Stimulated activated CD8-positive, alpha-beta memory T cell treated with anti-CD3 and anti-CD28 coated beads, Interleukin-2, amount 100 ng/mL, for 48 hours (primary cell): ENCODE results near the gene NBAS.
"Not testable (repeated sequence)": the region's sequence is repeated elsewhere in the genome, so short reads cannot be mapped to it uniquely, and the experiment has no call there.

ENCODE experiments used
- DNase-seq, 2 donors: peaks; one replicate each; pipeline ENCODE4 v3.0.0-alpha.2; 2020; ENCODE audit warnings: low read depth in 2 of 2

NBAS gene

GRCh38 chr2:15363142-15363541 lies 198.0 kb downstream of the NBAS start:
- DNase-seq = no peak

GRCh38 chr2:15359716-15360531 lies 201.2 kb downstream of the NBAS start:
- DNase-seq = no peak

DNA sequence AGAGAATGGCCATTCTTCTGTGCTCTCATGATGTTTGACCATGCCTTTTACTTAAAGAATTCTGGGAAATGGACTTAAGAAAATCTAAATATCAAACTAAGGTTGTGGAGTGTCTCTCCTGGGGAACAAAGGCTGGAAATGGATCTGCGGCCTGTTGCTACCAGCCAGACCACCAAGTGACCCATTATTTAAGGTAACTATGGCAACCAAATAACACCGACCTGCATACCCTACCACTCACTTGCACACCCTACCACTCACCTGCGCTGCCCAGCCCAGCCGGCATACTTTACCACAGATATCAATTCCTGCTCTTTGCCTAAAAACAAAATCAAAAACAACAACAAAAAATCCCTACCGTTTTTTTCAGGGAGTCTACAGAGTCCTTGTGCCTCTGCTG lies 203.2 kb downstream of the NBAS start:
- no peak for DNase-seq

DNA sequence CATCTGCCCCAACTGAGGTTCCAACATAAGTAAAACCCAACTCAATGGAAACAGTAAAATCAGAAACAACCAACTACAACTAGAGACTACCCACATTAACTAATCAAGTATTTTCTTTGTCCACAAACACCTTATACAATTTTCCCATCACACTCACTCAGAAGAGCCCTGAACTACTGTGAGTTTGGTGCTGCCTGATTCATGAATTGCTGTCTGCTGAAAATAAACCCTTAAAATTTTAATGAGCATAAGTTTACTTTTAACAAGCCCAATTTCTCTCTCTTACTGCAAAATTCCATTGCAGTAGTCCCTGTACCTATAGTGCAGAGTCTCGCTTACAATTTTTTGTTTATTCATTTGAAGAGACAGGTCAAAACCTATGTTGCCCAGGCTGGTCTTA lies 203.9 kb downstream of the NBAS start:
- DNase-seq = no peak

- no peak for DNase-seq
Measured at GRCh38 chr2:15355386-15355785, 205.7 kb downstream of the NBAS start.

- DNase-seq = no peak
Measured at GRCh38 chr2:15354596-15355366, 206.4 kb downstream of the NBAS start.

GRCh38 chr2:15352363-15352762 lies 208.8 kb downstream of the NBAS start:
- DNase-seq = no peak

DNA sequence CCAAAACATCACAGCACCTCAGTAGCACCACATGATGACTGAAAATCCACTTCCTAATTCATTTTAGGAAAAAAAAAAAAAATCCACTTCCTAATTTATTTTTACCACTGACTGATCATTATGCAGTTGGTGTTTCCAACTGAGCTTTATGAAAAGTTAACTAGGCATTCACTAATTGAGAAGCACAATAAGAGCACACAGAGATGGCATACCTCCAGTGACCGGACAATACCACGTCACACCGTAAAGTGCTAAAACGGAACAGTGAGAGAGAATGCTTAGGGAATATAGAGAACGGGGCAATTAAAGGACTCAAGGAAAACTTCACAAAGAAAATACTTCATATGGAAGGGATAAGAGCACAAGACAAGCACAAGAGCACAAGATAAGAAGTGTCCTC lies 212.5 kb downstream of the NBAS start:
- no peak for DNase-seq

DNA sequence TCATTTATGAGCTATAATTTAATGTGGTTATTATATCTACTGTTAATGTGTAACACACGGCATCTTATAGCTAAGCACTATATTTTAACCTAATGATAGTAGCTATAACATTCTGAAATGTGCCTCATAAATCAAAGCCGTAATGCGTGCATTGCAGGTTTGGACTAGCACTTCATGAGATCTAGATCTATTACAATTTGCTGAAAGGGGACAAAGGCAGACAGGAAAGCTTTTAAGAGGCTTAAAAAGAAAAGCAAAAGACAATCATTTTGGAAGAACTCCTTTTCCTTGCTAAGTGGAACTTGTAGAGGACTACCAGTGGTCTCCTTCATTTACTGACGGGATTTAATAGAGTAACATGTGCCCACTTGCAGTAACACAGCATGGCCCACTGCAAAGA lies 213.1 kb downstream of the NBAS start:
- no peak for DNase-seq

DNA sequence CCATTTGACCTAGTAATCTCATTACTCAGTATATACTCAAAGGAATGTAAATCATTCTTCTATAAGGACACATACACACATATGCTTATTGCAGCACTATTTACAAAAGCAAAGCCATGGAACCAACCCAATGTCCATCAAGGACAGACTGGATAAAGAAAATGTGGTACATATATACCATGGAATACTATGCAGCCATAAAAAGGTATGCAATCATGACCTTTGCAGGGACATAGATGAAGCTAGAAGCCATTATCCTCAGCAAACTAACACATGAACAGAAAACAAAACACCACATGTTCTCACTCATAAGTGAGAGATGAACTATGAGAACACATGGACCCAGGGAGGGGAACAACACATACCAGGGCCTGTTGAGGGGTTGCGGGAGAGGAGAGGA lies 214.5 kb downstream of the NBAS start:
- no peak for DNase-seq

GRCh38 chr2:15337996-15338666 lies 223.0 kb downstream of the NBAS start:
- DNase-seq = no peak

DNA sequence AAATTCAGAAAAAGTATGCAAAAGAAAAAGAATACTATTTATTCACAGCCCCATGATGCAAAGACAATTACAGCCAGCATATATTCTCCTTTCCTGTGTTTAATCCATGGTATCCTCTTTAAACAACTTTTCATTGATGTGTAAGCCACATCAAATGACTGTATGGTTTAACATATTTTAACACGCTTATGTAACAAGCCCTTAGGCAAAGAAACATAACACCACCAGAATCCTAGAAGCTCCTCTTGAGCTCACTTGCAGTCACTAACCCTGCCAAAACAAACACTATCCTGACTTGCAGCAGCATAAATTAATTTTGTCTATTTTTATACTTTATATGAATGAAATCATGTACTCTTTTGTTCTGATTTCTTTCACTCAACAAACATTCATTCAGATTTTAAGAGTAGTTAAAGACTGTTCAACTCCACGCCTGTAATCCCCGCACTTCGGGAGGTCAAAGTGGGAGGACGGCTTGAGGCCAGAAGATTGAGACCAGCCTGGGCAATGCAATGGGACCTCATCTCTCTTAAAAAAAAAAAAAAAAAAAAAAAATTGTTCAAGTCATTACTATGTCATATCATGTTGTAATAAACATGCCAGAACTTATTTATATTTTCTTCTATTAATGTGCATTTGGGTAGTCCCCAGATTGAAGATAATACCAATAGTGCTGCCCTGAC lies 226.3 kb downstream of the NBAS start:
- no peak for DNase-seq

DNA sequence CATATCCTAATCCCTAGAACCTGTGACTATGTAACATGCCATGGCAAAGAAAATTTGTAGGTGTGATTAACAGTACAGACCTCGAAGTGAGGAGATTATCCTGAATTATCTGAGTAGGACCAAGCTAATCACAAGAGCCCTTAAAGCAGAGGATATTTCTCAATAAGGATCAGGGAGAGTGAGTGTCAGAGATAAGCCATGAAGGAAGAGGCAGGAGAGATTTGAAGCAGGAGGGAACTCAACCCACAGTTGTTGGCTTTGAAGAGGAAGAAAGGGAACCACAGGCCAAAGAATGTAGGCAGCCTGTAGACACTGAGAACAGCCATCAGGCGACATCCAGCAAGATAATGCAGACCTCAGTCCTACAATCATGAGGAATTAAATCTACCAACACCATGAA lies 229.3 kb downstream of the NBAS start:
- no peak for DNase-seq

DNA sequence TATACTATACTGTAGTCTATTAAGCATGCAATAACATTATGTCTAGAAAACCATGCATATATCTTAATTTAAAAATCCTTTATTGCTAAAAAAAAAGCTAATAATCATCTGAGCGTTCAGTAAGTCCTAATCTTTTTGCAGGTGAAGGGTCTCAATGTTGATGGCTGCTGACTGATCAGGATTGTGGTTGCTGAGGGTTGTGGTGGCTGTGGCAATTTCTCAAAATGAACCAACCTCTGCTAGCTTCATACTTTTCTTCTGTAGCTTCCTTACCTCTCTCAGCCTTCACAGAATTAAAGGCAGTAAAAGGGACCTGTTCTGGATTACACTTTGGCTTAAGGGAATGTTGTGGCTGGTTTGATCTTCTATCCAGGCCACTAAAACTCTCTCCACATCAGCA lies 235.8 kb downstream of the NBAS start:
- DNase-seq = no peak

DNA sequence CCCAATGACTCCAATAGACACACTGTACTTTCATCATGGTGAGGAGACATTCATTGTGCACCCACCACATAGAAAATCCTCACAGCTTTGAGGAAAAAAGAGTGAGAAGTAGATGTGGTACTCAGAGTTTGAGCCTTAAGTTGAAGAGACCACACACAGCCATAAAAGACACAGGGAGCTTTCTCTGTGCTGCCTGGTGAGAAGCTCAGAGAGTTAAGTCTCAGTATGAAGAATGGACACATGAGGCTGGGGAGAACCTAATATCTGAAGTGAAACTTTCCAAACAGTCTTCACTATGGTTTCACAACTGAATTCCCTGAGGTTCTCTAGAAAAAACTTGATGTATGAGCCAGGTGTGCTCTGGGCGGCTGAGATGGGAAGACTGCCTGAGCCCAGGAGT lies 237.9 kb downstream of the NBAS start:
- no peak for DNase-seq

DNA sequence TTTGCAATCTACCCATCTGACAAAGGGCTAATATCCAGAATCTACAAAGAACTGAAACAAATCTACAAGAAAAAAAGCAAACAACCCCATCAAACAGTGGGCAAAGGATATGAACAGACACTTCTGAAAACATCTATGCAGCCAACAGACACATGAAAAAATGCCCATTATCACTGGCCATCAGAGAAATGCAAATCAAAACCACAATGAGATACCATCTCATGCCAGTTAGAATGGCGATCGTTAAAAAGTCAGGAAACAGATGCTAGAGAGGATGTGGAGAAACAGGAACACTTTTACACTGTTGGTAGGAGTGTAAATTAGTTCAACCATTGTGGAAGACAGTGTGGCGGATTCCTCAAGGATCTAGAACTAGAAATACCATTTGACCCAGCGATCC lies 239.7 kb downstream of the NBAS start:
- DNase-seq = not testable (repeated sequence)

- peak in 1 of 2 donors; percentile 1 for DNase-seq
Measured at GRCh38 chr2:15316370-15316814, 244.7 kb downstream of the NBAS start.

GRCh38 chr2:15315411-15315810 lies 245.7 kb downstream of the NBAS start:
- DNase-seq = no peak

DNA sequence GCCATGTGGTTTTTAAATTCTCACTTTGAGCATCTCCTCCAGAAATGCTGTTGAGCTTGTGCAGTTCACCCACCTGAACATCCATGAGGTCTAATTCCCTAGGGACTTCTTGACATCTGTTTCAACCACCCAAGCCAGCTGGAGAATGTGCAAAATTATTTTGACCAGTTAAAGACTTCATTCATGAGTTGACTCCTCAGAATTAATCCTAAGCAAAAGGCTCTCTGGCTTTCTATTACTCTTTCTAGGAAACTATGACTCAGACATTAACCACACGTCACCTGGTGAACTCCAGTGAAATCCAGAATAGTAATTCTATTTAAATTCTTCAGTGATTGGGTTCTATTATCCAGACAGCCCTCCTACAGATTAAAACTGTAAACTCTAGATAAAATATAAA lies 247.5 kb downstream of the NBAS start:
- DNase-seq = no peak

DNA sequence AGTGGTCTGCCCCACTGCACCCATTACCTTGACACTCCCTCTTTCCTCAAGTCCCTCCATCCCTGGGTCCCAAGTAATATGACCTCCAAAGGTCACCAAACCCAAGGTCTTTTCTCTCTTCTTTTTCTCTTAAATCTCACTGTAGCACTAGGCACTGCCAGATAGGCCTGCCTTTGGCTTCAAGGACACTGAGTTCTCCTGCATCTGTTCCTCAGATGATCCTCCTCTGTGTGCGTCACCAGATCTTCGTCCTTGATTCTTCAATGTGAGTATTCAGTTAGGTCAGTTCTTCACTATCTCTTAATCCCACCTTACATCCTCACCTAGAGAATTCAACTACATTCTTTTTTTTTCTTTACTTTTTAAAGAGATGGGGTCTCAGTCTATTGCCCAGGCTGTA lies 249.2 kb downstream of the NBAS start:
- no peak for DNase-seq

DNA sequence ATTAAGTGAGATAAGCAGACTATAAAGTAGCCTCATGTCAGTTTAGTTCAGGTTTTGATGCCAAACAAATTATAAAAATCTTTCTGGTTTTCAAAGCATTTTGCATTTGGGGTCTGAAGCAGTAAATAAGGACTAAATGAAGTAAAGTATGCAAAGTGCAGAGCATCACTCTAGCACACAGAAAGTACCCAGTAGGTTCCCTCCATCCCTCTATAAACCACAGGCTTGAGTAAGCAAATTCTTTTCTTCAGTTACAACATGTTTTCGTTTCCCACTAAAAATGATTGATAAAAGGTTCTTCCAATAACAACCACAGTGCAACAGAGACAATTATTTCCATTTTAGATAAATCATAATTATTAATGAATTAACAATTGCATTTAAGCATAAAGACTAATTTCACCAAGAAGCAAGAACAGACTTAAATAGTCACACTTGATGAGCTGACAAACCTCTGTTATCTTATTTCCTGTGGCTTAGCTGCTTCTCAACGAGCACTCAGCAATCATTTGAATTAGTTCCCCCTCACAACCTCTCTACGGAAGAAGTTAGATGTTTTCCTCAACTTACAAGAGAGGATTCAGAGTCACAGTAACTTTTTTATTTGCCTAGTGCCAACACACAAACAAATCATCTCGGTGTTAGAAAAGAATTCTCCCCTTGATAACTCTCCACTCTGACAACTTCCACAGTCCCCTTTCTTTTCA lies 249.8 kb downstream of the NBAS start:
- no peak for DNase-seq
